Memory B cell (primary cell): Measurements from ENCODE around the gene SPTBN5.

ENCODE experiments used
- ATAC-seq: fragments of 150-1000 bp; cut with Tn5 transposase; 2 replicates; pipeline ENCODE4 v1.10.0; 2021; ENCODE audit warnings: low read depth, mild to moderate bottlenecking, moderate library complexity
- DNase-seq, 2 donors: peaks; one replicate each; pipeline ENCODE4 v3.0.0; 2022; ENCODE audit warnings: low spot score in 2 of 2
- H3K27ac Mint-ChIP-seq: one replicate; pipeline ENCODE4 v1.8.0; 2022; ENCODE audit warnings: mild to moderate bottlenecking, moderate library complexity, mixed read lengths
- H3K27me3 Mint-ChIP-seq: one replicate; pipeline ENCODE4 v1.8.0; 2022; ENCODE audit warnings: mixed read lengths
- H3K36me3 Mint-ChIP-seq: one replicate; pipeline ENCODE4 v1.8.0; 2022; ENCODE audit warnings: mild to moderate bottlenecking, mixed read lengths
- H3K4me1 Mint-ChIP-seq: one replicate; pipeline ENCODE4 v1.8.0; 2022; ENCODE audit warnings: mixed read lengths
- H3K4me3 Mint-ChIP-seq: one replicate; pipeline ENCODE4 v1.8.0; 2022; ENCODE audit warnings: mild to moderate bottlenecking, moderate library complexity, mixed read lengths
- H3K9me3 Mint-ChIP-seq: one replicate; pipeline ENCODE4 v1.8.0; 2022; ENCODE audit warnings: mixed read lengths

The SPTBN5 gene

GRCh38 chr15:41824062-41824745 lies 69.6 kb downstream of the SPTBN5 start:
- no peak for DNase-seq
- H3K4me3 Mint-ChIP-seq: no peak overlapping the region

GRCh38 chr15:41823502-41823901 lies 70.4 kb downstream of the SPTBN5 start:
- DNase-seq (no peak), ATAC-seq (no peak)
- Mint-ChIP-seq H3K9me3 (no peaks in the 10 kb centered on the region), H3K27ac (no peak overlapping the region), H3K27me3 (no peaks in the 10 kb centered on the region), H3K4me1 (peaks cover 10% of the 10 kb centered on the region), H3K36me3 (peaks cover 10% of the 10 kb centered on the region), H3K4me3 (no peak overlapping the region)

More at GRCh38 chr15:41824062-41824745, 69.6 kb downstream of the SPTBN5 start:
- Mint-ChIP-seq H3K27ac (no peak overlapping the region), H3K9me3 (no peaks in the 10 kb centered on the region), H3K27me3 (no peaks in the 10 kb centered on the region), H3K4me1 (peaks cover 16% of the 10 kb centered on the region), H3K36me3 (peaks cover 6% of the 10 kb centered on the region)
- no peak for ATAC-seq

- no peak for ATAC-seq
- H3K36me3 Mint-ChIP-seq: peaks cover 10% of the 10 kb centered on the region
These were observed 70.9 kb downstream of the SPTBN5 start for GRCh38 chr15:41822957-41823356.

GRCh38 chr15:41822471-41822870 lies 71.4 kb downstream of the SPTBN5 start:
- no peaks in the 10 kb centered on the region for H3K9me3 Mint-ChIP-seq
- H3K4me1 Mint-ChIP-seq: peaks cover 5% of the 10 kb centered on the region
- ATAC-seq (no peak), DNase-seq (no peak)
- H3K27me3 Mint-ChIP-seq: no peaks in the 10 kb centered on the region
- no peak overlapping the region for H3K4me3 Mint-ChIP-seq
- peaks cover 10% of the 10 kb centered on the region for H3K36me3 Mint-ChIP-seq
- no peak overlapping the region for H3K27ac Mint-ChIP-seq

More at GRCh38 chr15:41822957-41823356, 70.9 kb downstream of the SPTBN5 start:
- H3K4me3 Mint-ChIP-seq: no peak overlapping the region
- no peaks in the 10 kb centered on the region for H3K27me3 Mint-ChIP-seq
- H3K27ac Mint-ChIP-seq: no peak overlapping the region
- no peaks in the 10 kb centered on the region for H3K9me3 Mint-ChIP-seq
- peaks cover 8% of the 10 kb centered on the region for H3K4me1 Mint-ChIP-seq
- DNase-seq: no peak

- H3K27me3 Mint-ChIP-seq: no peaks in the 10 kb centered on the region
- H3K4me3 Mint-ChIP-seq: no peak overlapping the region
- no peak overlapping the region for H3K27ac Mint-ChIP-seq
- peaks cover 5% of the 10 kb centered on the region for H3K4me1 Mint-ChIP-seq
- H3K9me3 Mint-ChIP-seq: no peaks in the 10 kb centered on the region
- no peak for ATAC-seq
- DNase-seq: no peak
- peaks cover 10% of the 10 kb centered on the region for H3K36me3 Mint-ChIP-seq
These were observed 72.0 kb downstream of the SPTBN5 start for GRCh38 chr15:41821831-41822230.

GRCh38 chr15:41820791-41821423 lies 72.9 kb downstream of the SPTBN5 start:
- Mint-ChIP-seq H3K9me3 (no peaks in the 10 kb centered on the region), H3K4me3 (no peak overlapping the region), H3K27me3 (no peaks in the 10 kb centered on the region), H3K36me3 (peaks cover 11% of the 10 kb centered on the region), H3K4me1 (no peaks in the 10 kb centered on the region), H3K27ac (no peak overlapping the region)
- DNase-seq: no peak
- ATAC-seq: no peak

- no peak overlapping the region for H3K4me3 Mint-ChIP-seq
- H3K4me1 Mint-ChIP-seq: no peaks in the 10 kb centered on the region
- DNase-seq: no peak
- no peak overlapping the region for H3K27ac Mint-ChIP-seq
- peaks cover 14% of the 10 kb centered on the region for H3K36me3 Mint-ChIP-seq
- H3K27me3 Mint-ChIP-seq: no peaks in the 10 kb centered on the region
- ATAC-seq: no peak
- no peaks in the 10 kb centered on the region for H3K9me3 Mint-ChIP-seq
These were observed 74.3 kb downstream of the SPTBN5 start for GRCh38 chr15:41819455-41820050.

GRCh38 chr15:41817781-41818180 lies 76.1 kb downstream of the SPTBN5 start:
- no peak overlapping the region for H3K4me3 Mint-ChIP-seq
- H3K27ac Mint-ChIP-seq: no peak overlapping the region
- H3K27me3 Mint-ChIP-seq: no peaks in the 10 kb centered on the region
- no peaks in the 10 kb centered on the region for H3K9me3 Mint-ChIP-seq
- no peaks in the 10 kb centered on the region for H3K4me1 Mint-ChIP-seq
- H3K36me3 Mint-ChIP-seq: peaks cover 18% of the 10 kb centered on the region
- DNase-seq: no peak
- ATAC-seq: no peak

GRCh38 chr15:41817327-41817726 lies 76.5 kb downstream of the SPTBN5 start:
- no peak overlapping the region for H3K27ac Mint-ChIP-seq
- ATAC-seq: no peak
- H3K9me3 Mint-ChIP-seq: no peaks in the 10 kb centered on the region
- peaks cover 18% of the 10 kb centered on the region for H3K36me3 Mint-ChIP-seq
- no peaks in the 10 kb centered on the region for H3K4me1 Mint-ChIP-seq
- H3K4me3 Mint-ChIP-seq: no peak overlapping the region
- H3K27me3 Mint-ChIP-seq: no peaks in the 10 kb centered on the region
- no peak for DNase-seq

GRCh38 chr15:41816788-41817187 lies 77.1 kb downstream of the SPTBN5 start:
- Mint-ChIP-seq H3K36me3 (peaks cover 18% of the 10 kb centered on the region), H3K27ac (no peak overlapping the region), H3K4me3 (no peak overlapping the region), H3K4me1 (no peaks in the 10 kb centered on the region), H3K27me3 (no peaks in the 10 kb centered on the region), H3K9me3 (no peaks in the 10 kb centered on the region)
- no peak for DNase-seq
- no peak for ATAC-seq

- no peak for DNase-seq
- Mint-ChIP-seq H3K36me3 (peaks cover 15% of the 10 kb centered on the region), H3K4me3 (no peak overlapping the region), H3K9me3 (no peaks in the 10 kb centered on the region), H3K27ac (no peak overlapping the region), H3K27me3 (no peaks in the 10 kb centered on the region), H3K4me1 (peaks cover 5% of the 10 kb centered on the region)
- ATAC-seq: no peak
These were observed 79.3 kb downstream of the SPTBN5 start for GRCh38 chr15:41814534-41814933.

- H3K4me3 Mint-ChIP-seq: no peak overlapping the region
- H3K36me3 Mint-ChIP-seq: peaks cover 10% of the 10 kb centered on the region
- ATAC-seq (no peak), DNase-seq (no peak)
- H3K9me3 Mint-ChIP-seq: no peaks in the 10 kb centered on the region
- no peaks in the 10 kb centered on the region for H3K27me3 Mint-ChIP-seq
- H3K4me1 Mint-ChIP-seq: peaks cover 5% of the 10 kb centered on the region
- H3K27ac Mint-ChIP-seq: no peak overlapping the region
These were observed 80.4 kb downstream of the SPTBN5 start for GRCh38 chr15:41813426-41813825.

- no peak for DNase-seq
- ATAC-seq: no peak
- Mint-ChIP-seq H3K4me1 (peaks cover 5% of the 10 kb centered on the region), H3K4me3 (no peak overlapping the region), H3K36me3 (peaks cover 10% of the 10 kb centered on the region), H3K9me3 (no peaks in the 10 kb centered on the region), H3K27me3 (no peaks in the 10 kb centered on the region), H3K27ac (no peak overlapping the region)
These were observed 81.0 kb downstream of the SPTBN5 start for GRCh38 chr15:41812820-41813375.

GRCh38 chr15:41811432-41812195 lies 82.2 kb downstream of the SPTBN5 start:
- DNase-seq (peak; percentile 71), ATAC-seq (peak; percentile 95)
- no peak overlapping the region for H3K27ac Mint-ChIP-seq
- H3K9me3 Mint-ChIP-seq: no peaks in the 10 kb centered on the region
- no peak overlapping the region for H3K4me3 Mint-ChIP-seq
- peaks cover 10% of the 10 kb centered on the region for H3K36me3 Mint-ChIP-seq
- peaks cover 5% of the 10 kb centered on the region for H3K4me1 Mint-ChIP-seq
- no peaks in the 10 kb centered on the region for H3K27me3 Mint-ChIP-seq
